Neutrophil (primary cell): ENCODE measurements around the gene KCNIP3.

ENCODE experiments used
- H3K27ac ChIP-seq: fragments of 200-600 bp; sonication (generic); 2 replicates; pipeline ENCODE4 v1.5.1; 2016; ENCODE audit warnings: mild to moderate bottlenecking, moderate library complexity
- H3K27me3 ChIP-seq: fragments of 200-600 bp; sonication (generic); 2 replicates; pipeline ENCODE4 v1.6.0; 2016; ENCODE audit warnings: mild to moderate bottlenecking
- H3K36me3 ChIP-seq: fragments of 200-600 bp; sonication (generic); 2 replicates; pipeline ENCODE4 v1.5.1; 2017
- H3K4me1 ChIP-seq, 2 experiments: fragments of 200-600 bp in 1 of 2; sonication (generic) in 1 of 2; 1 replicate in 1 of 2; 2 replicates in 1 of 2; pipeline versions ENCODE4 v1.5.1 to v1.6.1; 2013 to 2016; ENCODE audit warnings: low read depth in 1 of 2, low read length in 1 of 2, mild to moderate bottlenecking in 1 of 2, moderate library complexity in 1 of 2; ENCODE audit not compliant: control insufficient read depth in 1 of 2, insufficient read depth in 1 of 2
- H3K4me3 ChIP-seq, 2 experiments: fragments of 200-600 bp in 1 of 2; sonication (generic) in 1 of 2; 1 replicate in 1 of 2; 2 replicates in 1 of 2; pipeline ENCODE4 v1.5.1; 2013 to 2016; ENCODE audit warnings: low read depth in 1 of 2, low read length in 1 of 2, mild to moderate bottlenecking in 1 of 2, moderate library complexity in 1 of 2
- H3K9me3 ChIP-seq: fragments of 200-600 bp; sonication (generic); 2 replicates; pipeline ENCODE4 v1.5.1; 2016
- CTCF ChIP-seq: fragments of 200-600 bp; sonication (generic); IDR thresholded peaks from 2 replicates; pipeline ENCODE4 v1.5.1; 2016; ENCODE audit warnings: antibody characterized with exemption

The KCNIP3 gene

GRCh38 chr2:95287336-95287735 is 9.8 kb upstream of the KCNIP3 start:
- no peak overlapping the region for H3K27ac ChIP-seq

GRCh38 chr2:95287806-95288205 is 9.3 kb upstream of the KCNIP3 start:
- TF ChIP-seq CTCF = no peak
- Histone ChIP-seq H3K27me3 (no peaks in the 10 kb centered on the region), H3K9me3 (no peaks in the 10 kb centered on the region), H3K4me1 (no peaks in the 10 kb centered on the region), H3K27ac (no peak overlapping the region), H3K36me3 (no peaks in the 10 kb centered on the region), H3K4me3 (no peak overlapping the region)

More at GRCh38 chr2:95287336-95287735, 9.8 kb upstream of the KCNIP3 start:
- Histone ChIP-seq H3K9me3 (no peaks in the 10 kb centered on the region), H3K4me1 (no peaks in the 10 kb centered on the region), H3K4me3 (no peak overlapping the region), H3K27me3 (no peaks in the 10 kb centered on the region), H3K36me3 (no peaks in the 10 kb centered on the region)
- no peak for TF ChIP-seq CTCF

GRCh38 chr2:95289253-95289652 is 7.9 kb upstream of the KCNIP3 start:
- H3K4me3 ChIP-seq = no peak overlapping the region
- H3K4me1 ChIP-seq = no peaks in the 10 kb centered on the region
- H3K9me3 ChIP-seq = no peaks in the 10 kb centered on the region
- H3K36me3 ChIP-seq = no peaks in the 10 kb centered on the region
- no peak overlapping the region for H3K27ac ChIP-seq
- no peak for TF ChIP-seq CTCF
- no peaks in the 10 kb centered on the region for H3K27me3 ChIP-seq

- H3K4me3 ChIP-seq = no peak overlapping the region
- H3K9me3 ChIP-seq = no peaks in the 10 kb centered on the region
- no peak overlapping the region for H3K27ac ChIP-seq
- H3K36me3 ChIP-seq = no peaks in the 10 kb centered on the region
- no peak for TF ChIP-seq CTCF
- peaks cover 2% of the 10 kb centered on the region for H3K27me3 ChIP-seq
- H3K4me1 ChIP-seq = no peaks in the 10 kb centered on the region
These were observed 5.9 kb upstream of the KCNIP3 start for GRCh38 chr2:95291222-95291621.

GRCh38 chr2:95292623-95293260 is 4.4 kb upstream of the KCNIP3 start:
- Histone ChIP-seq H3K4me1 (no peaks in the 10 kb centered on the region), H3K27me3 (peaks cover 17% of the 10 kb centered on the region), H3K27ac (no peak overlapping the region), H3K9me3 (no peaks in the 10 kb centered on the region), H3K36me3 (no peaks in the 10 kb centered on the region), H3K4me3 (no peak overlapping the region)
- TF ChIP-seq CTCF = no peak
